ENCODE data around the gene CDR2. TPM values are rescaled to one million over a fixed set of nuclear protein-coding genes. Genes with fewer than 3 reads are reported as not detected.

CDR2 gene
- total and polyA plus RNA-seq, 2 donors (not counting 1 experiment from before 2014, with no cell fraction given) = 8.0 to 11.3 TPM

DNA sequence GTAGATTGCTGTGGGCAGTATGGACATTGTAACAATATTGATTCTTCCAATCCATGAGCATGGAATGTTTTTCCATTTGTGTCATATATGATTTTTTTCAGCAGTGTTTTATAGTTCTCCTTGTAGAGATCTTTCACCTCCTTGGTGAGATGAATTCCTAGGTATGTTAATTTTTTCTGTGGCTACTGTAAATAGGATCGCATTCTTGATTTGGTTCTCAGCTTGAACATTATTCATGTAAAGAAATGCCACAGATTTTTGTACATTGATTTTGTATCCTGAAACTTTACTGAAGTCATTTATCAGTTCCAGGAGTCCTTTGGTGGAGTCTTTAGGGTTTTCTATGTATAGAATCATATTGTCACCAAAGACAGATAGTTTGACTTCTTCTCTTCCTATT is 19.7 kb upstream of the CDR2 start:
- intact Hi-C loops (cut with micrococcal nuclease) = no loop called here

DNA sequence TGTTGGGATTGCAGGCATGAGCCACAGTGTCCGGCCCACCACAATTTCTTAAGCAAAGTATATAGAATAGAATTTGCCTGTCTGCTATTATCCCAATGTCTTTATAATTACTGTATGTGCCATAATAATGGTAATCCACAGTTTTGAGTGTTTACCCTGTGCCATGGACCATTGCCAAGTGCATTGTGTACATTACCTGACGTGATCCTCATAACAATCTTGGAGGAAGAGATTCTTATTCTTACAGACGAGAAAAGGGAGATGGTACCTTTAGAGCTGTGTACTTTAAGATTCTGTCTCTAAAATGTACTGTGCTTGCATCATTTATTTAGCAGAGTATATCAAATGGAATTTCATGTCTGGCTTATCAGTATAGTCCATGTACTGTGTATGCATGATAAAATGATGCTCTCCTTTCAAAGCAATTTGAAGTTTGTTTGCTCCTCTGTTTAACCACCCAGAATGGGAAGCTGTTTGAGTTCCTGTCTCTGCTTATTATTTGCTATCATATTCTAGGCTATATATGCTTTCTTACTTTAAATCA is 13.8 kb upstream of the CDR2 start:
- no peak overlapping the region for H3K4me3 ChIP-seq (ENCODE audit: control extremely low read depth in 1 of 5, extremely low read depth in 1 of 5, insufficient read depth in 1 of 5, low read depth in 2 of 5, low read length in 4 of 5)
- no peak overlapping the region for H3K4me2 ChIP-seq (replicated peaks; ENCODE audit: low read depth, low read length, poor library complexity, severe bottlenecking)
- ATAC-seq (ENCODE audit: low read depth) (no peak), DNase-seq (no peak)
- H3K79me2 ChIP-seq (ENCODE audit: control insufficient read depth, insufficient read depth, low read length) = no peaks in the 10 kb centered on the region
- Mint-ChIP-seq H3K4me3 (no peak overlapping the region), H3K9me3 (ENCODE audit: insufficient read depth) (no peaks in the 10 kb centered on the region), H3K4me1 (no peaks in the 10 kb centered on the region), H3K27me3 (no peaks in the 10 kb centered on the region), H3K27ac (no peak overlapping the region)
- no peaks in the 10 kb centered on the region for H3K36me3 ChIP-seq (replicated peaks in 1 of 2; ENCODE audit: control extremely low read depth in 1 of 2, control insufficient read depth in 1 of 2, extremely low read depth in 1 of 2, insufficient read depth in 2 of 2, low read length in 1 of 2)
- no peak overlapping the region for H3K9ac ChIP-seq (ENCODE audit: low read length)
- no peak overlapping the region for H3K27ac ChIP-seq (ENCODE audit: low read length in 2 of 2)
- TF ChIP-seq, protein P1, sequence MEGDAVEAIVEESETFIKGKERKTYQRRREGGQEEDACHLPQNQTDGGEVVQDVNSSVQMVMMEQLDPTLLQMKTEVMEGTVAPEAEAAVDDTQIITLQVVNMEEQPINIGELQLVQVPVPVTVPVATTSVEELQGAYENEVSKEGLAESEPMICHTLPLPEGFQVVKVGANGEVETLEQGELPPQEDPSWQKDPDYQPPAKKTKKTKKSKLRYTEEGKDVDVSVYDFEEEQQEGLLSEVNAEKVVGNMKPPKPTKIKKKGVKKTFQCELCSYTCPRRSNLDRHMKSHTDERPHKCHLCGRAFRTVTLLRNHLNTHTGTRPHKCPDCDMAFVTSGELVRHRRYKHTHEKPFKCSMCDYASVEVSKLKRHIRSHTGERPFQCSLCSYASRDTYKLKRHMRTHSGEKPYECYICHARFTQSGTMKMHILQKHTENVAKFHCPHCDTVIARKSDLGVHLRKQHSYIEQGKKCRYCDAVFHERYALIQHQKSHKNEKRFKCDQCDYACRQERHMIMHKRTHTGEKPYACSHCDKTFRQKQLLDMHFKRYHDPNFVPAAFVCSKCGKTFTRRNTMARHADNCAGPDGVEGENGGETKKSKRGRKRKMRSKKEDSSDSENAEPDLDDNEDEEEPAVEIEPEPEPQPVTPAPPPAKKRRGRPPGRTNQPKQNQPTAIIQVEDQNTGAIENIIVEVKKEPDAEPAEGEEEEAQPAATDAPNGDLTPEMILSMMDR (IDR thresholded peaks at IDR 0.05) = no peak
- no peak for TF ChIP-seq EZH2 (IDR thresholded peaks at IDR 0.05; ENCODE audit: borderline replicate concordance, insufficient read depth, low read depth, low read length, poor library complexity, severe bottlenecking)
- H4K20me1 ChIP-seq (ENCODE audit: control insufficient read depth, insufficient read depth, low read length, poor library complexity, severe bottlenecking) = no peaks in the 10 kb centered on the region
- no peaks in the 10 kb centered on the region for H3K27me3 ChIP-seq (replicated peaks in 1 of 4; ENCODE audit: control extremely low read depth in 1 of 4, control insufficient read depth in 3 of 4, insufficient read depth in 4 of 4, low read length in 3 of 4)
- H3K4me1 ChIP-seq (ENCODE audit: control insufficient read depth in 2 of 2, insufficient read depth in 2 of 2, low read length in 2 of 2) = no peaks in the 10 kb centered on the region
- no peaks in the 10 kb centered on the region for H3K9me3 ChIP-seq (ENCODE audit: control extremely low read depth in 1 of 3, control insufficient read depth in 2 of 3, insufficient read depth in 1 of 3, low read length in 2 of 3)
- ChIA-PET POLR2A (no interaction called here), CTCF (interaction anchor here (0.6 kb wide), 1 partner anchor 58 kb away, joined by 3 read pairs; no protein-coding TSS in a partner anchor)
- 100% methylated on average over 1 of the region's 3 CpGs for WGBS (ENCODE audit: insufficient coverage)
- no peak overlapping the region for H2AFZ ChIP-seq (ENCODE audit: insufficient read depth, low read depth, low read length, poor library complexity, severe bottlenecking)
- intact Hi-C loops (cut with micrococcal nuclease) = no loop called here

More for the DNA sequence above, 19.7 kb upstream of the CDR2 start:
- Histone ChIP-seq H3K4me1 (ENCODE audit: control insufficient read depth in 2 of 2, insufficient read depth in 2 of 2, low read length in 2 of 2) (no peaks in the 10 kb centered on the region), H3K36me3 (replicated peaks in 1 of 2; ENCODE audit: control extremely low read depth in 1 of 2, control insufficient read depth in 1 of 2, extremely low read depth in 1 of 2, insufficient read depth in 2 of 2, low read length in 1 of 2) (no peaks in the 10 kb centered on the region), H3K27ac (ENCODE audit: low read length in 2 of 2) (no peak overlapping the region), H3K4me2 (replicated peaks; ENCODE audit: low read depth, low read length, poor library complexity, severe bottlenecking) (no peak overlapping the region), H3K9me3 (ENCODE audit: control extremely low read depth in 1 of 3, control insufficient read depth in 2 of 3, insufficient read depth in 1 of 3, low read length in 2 of 3) (no peaks in the 10 kb centered on the region), H3K79me2 (ENCODE audit: control insufficient read depth, insufficient read depth, low read length) (no peaks in the 10 kb centered on the region), H2AFZ (ENCODE audit: insufficient read depth, low read depth, low read length, poor library complexity, severe bottlenecking) (no peak overlapping the region), H3K4me3 (ENCODE audit: control extremely low read depth in 1 of 5, extremely low read depth in 1 of 5, insufficient read depth in 1 of 5, low read depth in 2 of 5, low read length in 4 of 5) (no peak overlapping the region), H4K20me1 (ENCODE audit: control insufficient read depth, insufficient read depth, low read length, poor library complexity, severe bottlenecking) (no peaks in the 10 kb centered on the region), H3K9ac (ENCODE audit: low read length) (no peak overlapping the region), H3K27me3 (replicated peaks in 1 of 4; ENCODE audit: control extremely low read depth in 1 of 4, control insufficient read depth in 3 of 4, insufficient read depth in 4 of 4, low read length in 3 of 4) (no peaks in the 10 kb centered on the region)
- TF ChIP-seq, protein P1 (IDR thresholded peaks at IDR 0.05) = no peak
- TF ChIP-seq EZH2 (IDR thresholded peaks at IDR 0.05; ENCODE audit: borderline replicate concordance, insufficient read depth, low read depth, low read length, poor library complexity, severe bottlenecking) = no peak
- no peak overlapping the region for H3K27ac Mint-ChIP-seq
- H3K27me3 Mint-ChIP-seq = no peaks in the 10 kb centered on the region
- no peaks in the 10 kb centered on the region for H3K9me3 Mint-ChIP-seq (ENCODE audit: insufficient read depth)
- ATAC-seq (ENCODE audit: low read depth) (no peak), DNase-seq (no peak)
- no CpG with 5 or more reads among the region's 1 CpG for WGBS (ENCODE audit: insufficient coverage)
- CTCF ChIA-PET = no interaction called here
- no peak overlapping the region for H3K4me3 Mint-ChIP-seq
- H3K4me1 Mint-ChIP-seq = no peaks in the 10 kb centered on the region
- POLR2A ChIA-PET = interaction anchor here (0.6 kb wide), 1 partner anchor 23 kb away, joined by 6 read pairs; no protein-coding TSS in a partner anchor
